ENCODE measurements around the gene NHERF2.

GRCh38 chr16:2077016-2077415, 50.3 kb downstream of the NHERF2 start:
- TF ChIP-seq CTCF (IDR thresholded peaks at IDR 0.05) (no peak), EP300 (IDR thresholded peaks at IDR 0.05) (no peak), POLR2A (IDR thresholded peaks at IDR 0.05) (no peak)
